GM19328 (cell line): ENCODE results near the gene CUEDC1.
"Not testable (repeated sequence)": the region's sequence is repeated elsewhere in the genome, so short reads cannot be mapped to it uniquely, and the experiment has no call there.

Experiments used
- ATAC-seq: cut with Tn5 transposase; IDR thresholded peaks from one replicate; pipeline ENCODE4 v1.9.1; 2021; ENCODE audit warnings: mild to moderate bottlenecking, moderate library complexity; ENCODE audit not compliant: unreplicated experiment

Gene CUEDC1

GRCh38 chr17:57940653-57941329 is 14.4 kb downstream of the CUEDC1 start:
- ATAC-seq, result no peak

GRCh38 chr17:57940231-57940630 is 15.0 kb downstream of the CUEDC1 start:
- peak; percentile 28 for ATAC-seq

- peak; percentile 54 for ATAC-seq
Observed at GRCh38 chr17:57939797-57940196, 15.4 kb downstream of the CUEDC1 start.

GRCh38 chr17:57938061-57938502 is 17.1 kb downstream of the CUEDC1 start:
- ATAC-seq, result no peak

GRCh38 chr17:57937492-57937891 is 17.7 kb downstream of the CUEDC1 start:
- no peak for ATAC-seq

GRCh38 chr17:57935833-57936807 is 19.1 kb downstream of the CUEDC1 start:
- ATAC-seq, result no peak

- no peak for ATAC-seq
Observed at GRCh38 chr17:57931488-57932137, 23.6 kb downstream of the CUEDC1 start.

- no peak for ATAC-seq
Observed at GRCh38 chr17:57930239-57930638, 25.0 kb downstream of the CUEDC1 start.

- ATAC-seq, result no peak
Observed at GRCh38 chr17:57929386-57929785, 25.8 kb downstream of the CUEDC1 start.

GRCh38 chr17:57928928-57929327 is 26.3 kb downstream of the CUEDC1 start:
- ATAC-seq, result no peak

- no peak for ATAC-seq
Observed at GRCh38 chr17:57927048-57927723, 28.0 kb downstream of the CUEDC1 start.

- ATAC-seq, result no peak
Observed at GRCh38 chr17:57926723-57927047, 28.5 kb downstream of the CUEDC1 start.

GRCh38 chr17:57925361-57925990 is 29.7 kb downstream of the CUEDC1 start:
- ATAC-seq, result no peak

- ATAC-seq, result no peak
Observed at GRCh38 chr17:57924677-57925076, 30.5 kb downstream of the CUEDC1 start.

- ATAC-seq, result no peak
Observed at GRCh38 chr17:57923182-57923872, 31.9 kb downstream of the CUEDC1 start.

GRCh38 chr17:57922745-57923144 is 32.5 kb downstream of the CUEDC1 start:
- ATAC-seq, result not testable (repeated sequence)

- no peak for ATAC-seq
Observed at GRCh38 chr17:57920916-57921703, 34.1 kb downstream of the CUEDC1 start.

- ATAC-seq, result no peak
Observed at GRCh38 chr17:57919918-57920317, 35.3 kb downstream of the CUEDC1 start.
